Activated CD8-positive, alpha-beta T cell treated with anti-CD3 and anti-CD28 coated beads for 36 hours (primary cell): ENCODE results near the gene WWC2. TPM values are rescaled to one million over a fixed set of nuclear protein-coding genes. Genes with fewer than 3 reads are reported as not detected.

Experiments used
- ATAC-seq: fragments of 200-7000 bp; cut with Tn5 transposase; one replicate; pipeline ENCODE4 v1.10.0; 2021; ENCODE audit warnings: mild to moderate bottlenecking, moderate library complexity
- CTCF ChIA-PET: fragments of 350-600 bp; sonication (Branson Sonifier 250); formaldehyde crosslinking; loops from one replicate; lab custom pipeline; 2021; ENCODE audit warnings: antibody characterized with exemption; lab: Charles Lee
- POLR2A ChIA-PET: fragments of 350-600 bp; sonication (Branson Sonifier 250); formaldehyde crosslinking; loops from one replicate; lab custom pipeline; 2021; ENCODE audit warnings: antibody characterized with exemption; lab: Charles Lee
- DNase-seq: peaks from one replicate; pipeline ENCODE4 v3.0.0-alpha.2; 2020
- H3K27ac Mint-ChIP-seq: one replicate; pipeline ENCODE4 v1.8.0; 2021; ENCODE audit warnings: mild to moderate bottlenecking, mixed read lengths
- H3K27me3 Mint-ChIP-seq: one replicate; pipeline ENCODE4 v1.8.0; 2021; ENCODE audit warnings: mixed read lengths
- H3K36me3 Mint-ChIP-seq: one replicate; pipeline ENCODE4 v1.8.0; 2021; ENCODE audit warnings: low read depth, mixed read lengths
- H3K4me1 Mint-ChIP-seq: one replicate; pipeline ENCODE4 v1.8.0; 2021; ENCODE audit warnings: low read depth, mixed read lengths
- H3K4me3 Mint-ChIP-seq: one replicate; pipeline ENCODE4 v1.8.0; 2021; ENCODE audit warnings: mild to moderate bottlenecking, moderate library complexity, mixed read lengths
- H3K9me3 Mint-ChIP-seq: one replicate; pipeline ENCODE4 v1.8.0; 2021; ENCODE audit warnings: mixed read lengths
- intact Hi-C: fragments of 100-400 bp; cut with micrococcal nuclease; formaldehyde crosslinking; loops from one replicate; pipeline ENCODE4 v1.10.0; 2022
- total RNA-seq, 2 experiments: library from RNA; stranded (reverse); gene quantifications; one replicate each; pipeline ENCODE4 v1.2.3, GENCODE V29; 2021
- TF ChIP-seq, protein P1 (sequence below): fragments of 200-600 bp; IDR thresholded peaks from one replicate; pipeline ENCODE4 v1.8.0; 2022; ENCODE audit warnings: antibody characterized with exemption, mild to moderate bottlenecking

Gene WWC2
- total RNA-seq, 2 experiments from 2014 or later: 1.9 TPM

GRCh38 chr4:183369073-183369472 is 270.0 kb downstream of the WWC2 start:
- ChIA-PET POLR2A (no interaction called here), CTCF (no interaction called here)
- Mint-ChIP-seq H3K36me3 (no peaks in the 10 kb centered on the region), H3K27me3 (peaks cover 2% of the 10 kb centered on the region), H3K9me3 (peaks cover 3% of the 10 kb centered on the region), H3K4me3 (no peak overlapping the region), H3K4me1 (no peaks in the 10 kb centered on the region), H3K27ac (no peak overlapping the region)
- DNase-seq (no peak), ATAC-seq (no peak)
- intact Hi-C loops: no loop called here
- TF ChIP-seq, protein P1, sequence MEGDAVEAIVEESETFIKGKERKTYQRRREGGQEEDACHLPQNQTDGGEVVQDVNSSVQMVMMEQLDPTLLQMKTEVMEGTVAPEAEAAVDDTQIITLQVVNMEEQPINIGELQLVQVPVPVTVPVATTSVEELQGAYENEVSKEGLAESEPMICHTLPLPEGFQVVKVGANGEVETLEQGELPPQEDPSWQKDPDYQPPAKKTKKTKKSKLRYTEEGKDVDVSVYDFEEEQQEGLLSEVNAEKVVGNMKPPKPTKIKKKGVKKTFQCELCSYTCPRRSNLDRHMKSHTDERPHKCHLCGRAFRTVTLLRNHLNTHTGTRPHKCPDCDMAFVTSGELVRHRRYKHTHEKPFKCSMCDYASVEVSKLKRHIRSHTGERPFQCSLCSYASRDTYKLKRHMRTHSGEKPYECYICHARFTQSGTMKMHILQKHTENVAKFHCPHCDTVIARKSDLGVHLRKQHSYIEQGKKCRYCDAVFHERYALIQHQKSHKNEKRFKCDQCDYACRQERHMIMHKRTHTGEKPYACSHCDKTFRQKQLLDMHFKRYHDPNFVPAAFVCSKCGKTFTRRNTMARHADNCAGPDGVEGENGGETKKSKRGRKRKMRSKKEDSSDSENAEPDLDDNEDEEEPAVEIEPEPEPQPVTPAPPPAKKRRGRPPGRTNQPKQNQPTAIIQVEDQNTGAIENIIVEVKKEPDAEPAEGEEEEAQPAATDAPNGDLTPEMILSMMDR: no peak

Other genes with a start within 250 kb of the WWC2 start
- 100 to 1,000 TPM; 128 to 131 TPM for gene DCTD, start 181.9 kb upstream of the WWC2 start, total RNA-seq
- gene CLDN22, start 221.0 kb downstream of the WWC2 start, total RNA-seq: not detected
- gene CLDN24, start 223.2 kb downstream of the WWC2 start, total RNA-seq: not detected